WTC11 (cell line): ENCODE measurements around the gene RGS6. TPM values are rescaled to one million over a fixed set of nuclear protein-coding genes. Genes with fewer than 3 reads are reported as not detected.

ENCODE experiments used
- ATAC-seq: fragments of 200-7000 bp; cut with Tn5 transposase; 2 replicates; pipeline ENCODE4 v1.10.0; 2021; ENCODE audit warnings: mild to moderate bottlenecking, moderate library complexity
- CTCF ChIA-PET: fragments of 300-600 bp; sonication (Branson Sonifier 250); formaldehyde crosslinking; loops from one replicate; lab custom pipeline; 2021; ENCODE audit warnings: antibody characterized with exemption; lab: Charles Lee
- POLR2A ChIA-PET: fragments of 350-600 bp; sonication (Branson Sonifier 250); formaldehyde crosslinking; loops from one replicate; lab custom pipeline; 2021; ENCODE audit warnings: antibody characterized with exemption; lab: Charles Lee
- DNase-seq: peaks from one replicate; pipeline ENCODE4 v3.0.0; 2021; ENCODE audit warnings: low spot score
- H3K27ac Mint-ChIP-seq: 2 replicates; pipeline ENCODE4 v1.8.0; 2021; ENCODE audit warnings: mixed read lengths
- H3K27me3 Mint-ChIP-seq: 2 replicates; pipeline ENCODE4 v1.8.0; 2021; ENCODE audit warnings: low read depth, mild to moderate bottlenecking, moderate library complexity, mixed read lengths
- H3K36me3 Mint-ChIP-seq: 2 replicates; pipeline ENCODE4 v1.8.0; 2021; ENCODE audit warnings: mixed read lengths
- H3K4me1 Mint-ChIP-seq: 2 replicates; pipeline ENCODE4 v1.8.0; 2022; ENCODE audit warnings: mixed read lengths
- H3K4me3 Mint-ChIP-seq: 2 replicates; pipeline ENCODE4 v1.8.0; 2021; ENCODE audit warnings: mild to moderate bottlenecking, moderate library complexity, mixed read lengths
- H3K9me3 Mint-ChIP-seq: 2 replicates; pipeline ENCODE4 v1.8.0; 2021; ENCODE audit warnings: mixed read lengths
- CREB1 ChIP-seq: sonication (generic); formaldehyde crosslinking; IDR thresholded peaks from 2 replicates; pipeline ENCODE4 v1.8.0; 2023; ENCODE audit warnings: mild to moderate bottlenecking, missing genetic modification reagents
- CREM ChIP-seq: sonication (generic); formaldehyde crosslinking; IDR thresholded peaks from 2 replicates; pipeline ENCODE4 v1.8.1; 2022; ENCODE audit warnings: mild to moderate bottlenecking, missing genetic modification reagents, moderate library complexity
- ETV6 ChIP-seq: sonication (generic); formaldehyde crosslinking; IDR thresholded peaks from 2 replicates; pipeline ENCODE4 v1.8.1; 2022; ENCODE audit warnings: mild to moderate bottlenecking, missing genetic modification reagents
- FOXK1 ChIP-seq: sonication (generic); formaldehyde crosslinking; IDR thresholded peaks from 2 replicates; pipeline ENCODE4 v1.8.0; 2022; ENCODE audit warnings: mild to moderate bottlenecking, moderate library complexity, missing genetic modification reagents
- GTF2I ChIP-seq: fragments of 250-450 bp; sonication (Bioruptor Pico); conservative IDR thresholded peaks from 2 replicates; pipeline ENCODE4 v1.4.0; 2021; ENCODE audit warnings: mild to moderate bottlenecking
- IRF2 ChIP-seq: sonication (generic); formaldehyde crosslinking; IDR thresholded peaks from 2 replicates; pipeline ENCODE4 v1.8.0; 2022; ENCODE audit warnings: low read depth, missing genetic modification reagents, borderline replicate concordance
- MYBL2 ChIP-seq: sonication (generic); formaldehyde crosslinking; IDR thresholded peaks from 2 replicates; pipeline ENCODE4 v1.8.1; 2023; ENCODE audit warnings: mild to moderate bottlenecking, moderate library complexity, missing genetic modification reagents
- NFATC4 ChIP-seq: fragments of 250-450 bp; sonication (Bioruptor Pico); IDR thresholded peaks from 2 replicates; pipeline ENCODE4 v1.9.0; 2021; ENCODE audit warnings: mild to moderate bottlenecking
- NR1H2 ChIP-seq: sonication (generic); formaldehyde crosslinking; IDR thresholded peaks from 2 replicates; pipeline ENCODE4 v1.9.0; 2021; ENCODE audit warnings: mild to moderate bottlenecking, moderate library complexity, missing genetic modification reagents
- total RNA-seq: library from RNA; stranded (reverse); gene quantifications from 3 replicates; pipeline ENCODE4 v1.2.3, GENCODE V29; 2021
- TF ChIP-seq, protein P1 (sequence below): sonication (generic); formaldehyde crosslinking; IDR thresholded peaks from 2 replicates; pipeline ENCODE4 v1.8.1; 2023; ENCODE audit warnings: mild to moderate bottlenecking, missing genetic modification reagents, moderate library complexity
- TF ChIP-seq, protein P2 (sequence below): fragments of 250-450 bp; sonication (Bioruptor Pico); IDR thresholded peaks from 2 replicates; pipeline ENCODE4 v1.8.0; 2021; ENCODE audit warnings: mild to moderate bottlenecking
- TF ChIP-seq, protein P3 (sequence below): sonication (generic); formaldehyde crosslinking; IDR thresholded peaks from 2 replicates; pipeline ENCODE4 v1.8.1; 2023; ENCODE audit warnings: mild to moderate bottlenecking, moderate library complexity, missing genetic modification reagents
- TF ChIP-seq, protein P4 (sequence below): sonication (generic); formaldehyde crosslinking; IDR thresholded peaks from 2 replicates; pipeline ENCODE4 v1.8.1; 2023; ENCODE audit warnings: mild to moderate bottlenecking, missing genetic modification reagents, moderate library complexity
- TF ChIP-seq, protein P5 (sequence below): sonication (generic); formaldehyde crosslinking; IDR thresholded peaks from 2 replicates; pipeline ENCODE4 v1.8.0; 2023; ENCODE audit warnings: mild to moderate bottlenecking, missing genetic modification reagents
- TF ChIP-seq, protein P6 (sequence below): sonication (generic); formaldehyde crosslinking; IDR thresholded peaks from 2 replicates; pipeline ENCODE4 v1.8.0; 2022; ENCODE audit warnings: mild to moderate bottlenecking, missing genetic modification reagents
- TF ChIP-seq, protein P7 (sequence below): fragments of 250-450 bp; sonication (Bioruptor Pico); IDR thresholded peaks from 2 replicates; pipeline ENCODE4 v1.9.0; 2021; ENCODE audit warnings: mild to moderate bottlenecking

Gene RGS6
- total RNA-seq, 1 experiment from 2014 or later: 1.0 TPM

DNA sequence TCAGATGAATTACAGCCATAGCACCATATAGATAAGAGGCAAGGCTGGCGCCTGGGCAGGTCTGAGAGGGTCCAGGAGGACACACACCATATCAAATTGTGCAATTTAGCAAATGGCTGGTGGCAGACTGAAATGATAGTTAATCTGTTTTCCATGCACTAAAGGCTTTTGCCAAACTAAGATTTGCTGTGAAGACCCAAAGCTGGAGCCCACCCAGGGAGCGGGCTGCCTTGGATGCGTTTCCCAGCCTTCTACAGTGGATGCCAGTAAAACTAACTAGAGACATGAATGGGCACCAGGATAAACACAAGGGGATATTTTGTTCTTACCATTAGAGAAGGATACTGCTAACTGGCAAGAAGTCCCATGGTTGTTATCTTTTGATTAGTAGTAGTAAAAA is 486.6 kb downstream of the RGS6 start:
- ATAC-seq: no peak
- no peak overlapping the region for H3K4me3 Mint-ChIP-seq
- no peak for DNase-seq
- peaks cover 32% of the 10 kb centered on the region for H3K9me3 Mint-ChIP-seq
- no peaks in the 10 kb centered on the region; the same call in 1 of the 2 replicates for H3K27me3 Mint-ChIP-seq
- H3K4me1 Mint-ChIP-seq: peaks cover 14% of the 10 kb centered on the region
- H3K36me3 Mint-ChIP-seq: peaks cover 34% of the 10 kb centered on the region
- ChIA-PET POLR2A (no interaction called here), CTCF (no interaction called here)
- no peak overlapping the region for H3K27ac Mint-ChIP-seq
- TF ChIP-seq, protein P1, sequence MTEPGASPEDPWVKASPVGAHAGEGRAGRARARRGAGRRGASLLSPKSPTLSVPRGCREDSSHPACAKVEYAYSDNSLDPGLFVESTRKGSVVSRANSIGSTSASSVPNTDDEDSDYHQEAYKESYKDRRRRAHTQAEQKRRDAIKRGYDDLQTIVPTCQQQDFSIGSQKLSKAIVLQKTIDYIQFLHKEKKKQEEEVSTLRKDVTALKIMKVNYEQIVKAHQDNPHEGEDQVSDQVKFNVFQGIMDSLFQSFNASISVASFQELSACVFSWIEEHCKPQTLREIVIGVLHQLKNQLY (CRISPR knock-in tag): no peak
- TF ChIP-seq, protein P2, sequence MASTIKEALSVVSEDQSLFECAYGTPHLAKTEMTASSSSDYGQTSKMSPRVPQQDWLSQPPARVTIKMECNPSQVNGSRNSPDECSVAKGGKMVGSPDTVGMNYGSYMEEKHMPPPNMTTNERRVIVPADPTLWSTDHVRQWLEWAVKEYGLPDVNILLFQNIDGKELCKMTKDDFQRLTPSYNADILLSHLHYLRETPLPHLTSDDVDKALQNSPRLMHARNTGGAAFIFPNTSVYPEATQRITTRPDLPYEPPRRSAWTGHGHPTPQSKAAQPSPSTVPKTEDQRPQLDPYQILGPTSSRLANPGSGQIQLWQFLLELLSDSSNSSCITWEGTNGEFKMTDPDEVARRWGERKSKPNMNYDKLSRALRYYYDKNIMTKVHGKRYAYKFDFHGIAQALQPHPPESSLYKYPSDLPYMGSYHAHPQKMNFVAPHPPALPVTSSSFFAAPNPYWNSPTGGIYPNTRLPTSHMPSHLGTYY (CRISPR knock-in tag): no peak
- TF ChIP-seq ETV6 (CRISPR knock-in tag) (no peak), NR1H2 (CRISPR knock-in tag) (no peak), MYBL2 (CRISPR knock-in tag) (no peak), CREM (CRISPR knock-in tag) (no peak), NFATC4 (CRISPR knock-in tag) (no peak), FOXK1 (CRISPR knock-in tag) (no peak), IRF2 (CRISPR knock-in tag) (no peak), CREB1 (no peak)
- TF ChIP-seq, protein P3, sequence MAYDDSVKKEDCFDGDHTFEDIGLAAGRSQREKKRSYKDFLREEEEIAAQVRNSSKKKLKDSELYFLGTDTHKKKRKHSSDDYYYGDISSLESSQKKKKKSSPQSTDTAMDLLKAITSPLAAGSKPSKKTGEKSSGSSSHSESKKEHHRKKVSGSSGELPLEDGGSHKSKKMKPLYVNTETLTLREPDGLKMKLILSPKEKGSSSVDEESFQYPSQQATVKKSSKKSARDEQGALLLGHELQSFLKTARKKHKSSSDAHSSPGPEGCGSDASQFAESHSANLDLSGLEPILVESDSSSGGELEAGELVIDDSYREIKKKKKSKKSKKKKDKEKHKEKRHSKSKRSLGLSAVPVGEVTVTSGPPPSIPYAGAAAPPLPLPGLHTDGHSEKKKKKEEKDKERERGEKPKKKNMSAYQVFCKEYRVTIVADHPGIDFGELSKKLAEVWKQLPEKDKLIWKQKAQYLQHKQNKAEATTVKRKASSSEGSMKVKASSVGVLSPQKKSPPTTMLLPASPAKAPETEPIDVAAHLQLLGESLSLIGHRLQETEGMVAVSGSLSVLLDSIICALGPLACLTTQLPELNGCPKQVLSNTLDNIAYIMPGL (CRISPR knock-in tag): no peak
- TF ChIP-seq, protein P4, sequence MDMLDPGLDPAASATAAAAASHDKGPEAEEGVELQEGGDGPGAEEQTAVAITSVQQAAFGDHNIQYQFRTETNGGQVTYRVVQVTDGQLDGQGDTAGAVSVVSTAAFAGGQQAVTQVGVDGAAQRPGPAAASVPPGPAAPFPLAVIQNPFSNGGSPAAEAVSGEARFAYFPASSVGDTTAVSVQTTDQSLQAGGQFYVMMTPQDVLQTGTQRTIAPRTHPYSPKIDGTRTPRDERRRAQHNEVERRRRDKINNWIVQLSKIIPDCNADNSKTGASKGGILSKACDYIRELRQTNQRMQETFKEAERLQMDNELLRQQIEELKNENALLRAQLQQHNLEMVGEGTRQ (CRISPR knock-in tag): no peak
- TF ChIP-seq, protein P5, sequence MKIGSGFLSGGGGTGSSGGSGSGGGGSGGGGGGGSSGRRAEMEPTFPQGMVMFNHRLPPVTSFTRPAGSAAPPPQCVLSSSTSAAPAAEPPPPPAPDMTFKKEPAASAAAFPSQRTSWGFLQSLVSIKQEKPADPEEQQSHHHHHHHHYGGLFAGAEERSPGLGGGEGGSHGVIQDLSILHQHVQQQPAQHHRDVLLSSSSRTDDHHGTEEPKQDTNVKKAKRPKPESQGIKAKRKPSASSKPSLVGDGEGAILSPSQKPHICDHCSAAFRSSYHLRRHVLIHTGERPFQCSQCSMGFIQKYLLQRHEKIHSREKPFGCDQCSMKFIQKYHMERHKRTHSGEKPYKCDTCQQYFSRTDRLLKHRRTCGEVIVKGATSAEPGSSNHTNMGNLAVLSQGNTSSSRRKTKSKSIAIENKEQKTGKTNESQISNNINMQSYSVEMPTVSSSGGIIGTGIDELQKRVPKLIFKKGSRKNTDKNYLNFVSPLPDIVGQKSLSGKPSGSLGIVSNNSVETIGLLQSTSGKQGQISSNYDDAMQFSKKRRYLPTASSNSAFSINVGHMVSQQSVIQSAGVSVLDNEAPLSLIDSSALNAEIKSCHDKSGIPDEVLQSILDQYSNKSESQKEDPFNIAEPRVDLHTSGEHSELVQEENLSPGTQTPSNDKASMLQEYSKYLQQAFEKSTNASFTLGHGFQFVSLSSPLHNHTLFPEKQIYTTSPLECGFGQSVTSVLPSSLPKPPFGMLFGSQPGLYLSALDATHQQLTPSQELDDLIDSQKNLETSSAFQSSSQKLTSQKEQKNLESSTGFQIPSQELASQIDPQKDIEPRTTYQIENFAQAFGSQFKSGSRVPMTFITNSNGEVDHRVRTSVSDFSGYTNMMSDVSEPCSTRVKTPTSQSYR (CRISPR knock-in tag): no peak
- TF ChIP-seq, protein P6, sequence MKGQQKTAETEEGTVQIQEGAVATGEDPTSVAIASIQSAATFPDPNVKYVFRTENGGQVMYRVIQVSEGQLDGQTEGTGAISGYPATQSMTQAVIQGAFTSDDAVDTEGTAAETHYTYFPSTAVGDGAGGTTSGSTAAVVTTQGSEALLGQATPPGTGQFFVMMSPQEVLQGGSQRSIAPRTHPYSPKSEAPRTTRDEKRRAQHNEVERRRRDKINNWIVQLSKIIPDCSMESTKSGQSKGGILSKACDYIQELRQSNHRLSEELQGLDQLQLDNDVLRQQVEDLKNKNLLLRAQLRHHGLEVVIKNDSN (CRISPR knock-in tag): no peak

DNA sequence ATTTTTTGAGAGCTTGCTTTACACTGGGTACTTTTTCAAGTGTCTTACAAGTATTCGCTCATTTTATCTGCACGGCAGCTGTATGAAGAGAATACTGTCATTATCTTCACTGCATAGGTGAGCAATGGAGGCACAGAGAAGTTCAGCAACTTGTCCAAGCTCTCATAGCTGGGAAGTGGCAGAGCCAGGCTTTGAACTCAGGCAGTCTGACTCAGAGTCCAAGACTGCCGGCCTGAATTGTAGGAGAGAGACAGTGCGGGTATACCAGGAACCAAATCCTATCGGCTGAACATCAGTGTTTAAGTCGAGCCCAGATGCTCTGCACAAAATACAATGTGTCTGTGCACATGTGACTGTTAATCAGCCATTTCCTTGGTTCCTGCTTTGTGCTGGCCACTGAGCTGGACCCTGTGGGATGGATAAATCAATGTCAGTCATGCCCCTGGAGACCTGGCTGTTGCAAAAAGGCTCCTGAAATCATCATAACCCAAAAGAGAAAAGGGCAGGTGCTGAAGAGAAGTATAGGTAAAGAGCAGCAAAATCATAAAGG is 487.1 kb downstream of the RGS6 start:
- DNase-seq (no peak), ATAC-seq (no peak)
- Mint-ChIP-seq H3K9me3 (peaks cover 27% of the 10 kb centered on the region), H3K4me3 (no peak overlapping the region), H3K36me3 (peaks cover 30% of the 10 kb centered on the region), H3K4me1 (peaks cover 14% of the 10 kb centered on the region), H3K27ac (no peak overlapping the region), H3K27me3 (no peaks in the 10 kb centered on the region; the same call in 1 of the 2 replicates)
- ChIA-PET CTCF (interaction anchor here (1.2 to 3.1 kb wide), 3 partner anchors 395 to 564 kb away, joined by 4 to 19 read pairs (median 7); no protein-coding TSS in a partner anchor), POLR2A (no interaction called here)
- TF ChIP-seq GTF2I (CRISPR knock-in tag) (no peak), NFATC4 (CRISPR knock-in tag) (no peak)
- TF ChIP-seq, protein P7, sequence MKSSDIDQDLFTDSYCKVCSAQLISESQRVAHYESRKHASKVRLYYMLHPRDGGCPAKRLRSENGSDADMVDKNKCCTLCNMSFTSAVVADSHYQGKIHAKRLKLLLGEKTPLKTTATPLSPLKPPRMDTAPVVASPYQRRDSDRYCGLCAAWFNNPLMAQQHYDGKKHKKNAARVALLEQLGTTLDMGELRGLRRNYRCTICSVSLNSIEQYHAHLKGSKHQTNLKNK (CRISPR knock-in tag): no peak
